ENCODE results near the gene RECK.

The RECK gene

DNA sequence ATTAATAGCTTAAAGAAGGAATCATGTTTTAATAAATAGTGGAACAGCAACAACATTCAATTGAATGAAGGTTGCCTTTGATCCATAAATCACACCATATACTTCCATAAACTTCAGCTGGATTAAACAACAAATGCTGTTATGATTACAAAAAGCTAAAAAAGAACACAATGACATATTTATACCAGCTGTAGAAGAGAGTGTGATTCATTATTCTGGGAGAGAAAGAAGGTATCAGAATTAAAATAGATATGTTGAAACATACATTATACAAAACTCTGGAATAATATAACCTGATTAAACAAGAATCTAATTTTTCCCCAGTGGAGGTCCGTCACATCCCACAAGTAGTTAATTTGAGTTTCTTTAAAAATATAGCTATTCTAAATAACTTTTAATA lies 7.5 kb upstream of the RECK start:
- DNase-seq (ENCODE audit: low read depth in 2 of 2): no peak

GRCh38 chr9:36029765-36030528 lies 6.8 kb upstream of the RECK start:
- no peak for DNase-seq (ENCODE audit: low read depth in 2 of 2)

DNA sequence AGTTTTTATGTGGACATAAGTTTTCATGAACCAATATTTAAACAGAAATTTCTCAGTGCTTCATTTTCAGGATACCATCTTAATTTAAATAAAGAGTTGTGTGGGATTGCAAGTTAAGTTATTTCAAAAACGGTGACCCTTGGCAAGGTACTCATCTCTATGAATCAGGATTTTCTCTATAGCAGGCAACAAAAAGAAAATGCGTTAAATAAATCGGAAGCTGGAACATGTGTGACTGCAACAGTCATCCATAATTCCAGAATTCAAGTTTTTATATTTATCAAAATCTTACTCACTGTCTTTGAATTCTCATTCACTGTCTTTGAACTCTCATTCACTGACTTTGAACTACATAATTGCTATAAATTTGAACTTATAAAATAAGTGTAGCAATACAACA lies 5.8 kb upstream of the RECK start:
- DNase-seq (ENCODE audit: low read depth in 2 of 2): no peak

GRCh38 chr9:36031774-36032555 lies 4.7 kb upstream of the RECK start:
- DNase-seq (ENCODE audit: low read depth in 2 of 2): no peak

DNA sequence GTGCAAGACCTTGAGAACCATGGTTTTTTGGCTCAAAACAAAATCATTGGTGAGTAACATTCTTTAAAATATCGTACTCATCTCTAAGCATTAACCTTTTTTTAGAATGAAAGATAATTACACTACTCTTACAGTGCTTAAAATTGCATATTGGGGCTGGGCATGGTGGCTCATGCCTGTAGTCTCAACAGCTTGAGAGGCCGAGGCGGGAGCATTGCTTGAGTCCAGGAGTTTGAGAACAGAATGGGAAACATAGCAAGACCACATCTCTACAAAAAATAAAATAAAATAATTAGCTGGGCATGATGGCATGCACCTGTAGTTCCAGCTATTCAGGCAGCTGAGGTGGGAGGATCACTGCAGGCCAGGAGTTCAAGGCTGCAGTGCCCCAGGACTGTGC lies 2.9 kb upstream of the RECK start:
- DNase-seq (ENCODE audit: low read depth in 2 of 2): no peak

- DNase-seq (ENCODE audit: low read depth in 2 of 2): no peak
These were observed 2.5 kb upstream of the RECK start for GRCh38 chr9:36034234-36034633.

DNA sequence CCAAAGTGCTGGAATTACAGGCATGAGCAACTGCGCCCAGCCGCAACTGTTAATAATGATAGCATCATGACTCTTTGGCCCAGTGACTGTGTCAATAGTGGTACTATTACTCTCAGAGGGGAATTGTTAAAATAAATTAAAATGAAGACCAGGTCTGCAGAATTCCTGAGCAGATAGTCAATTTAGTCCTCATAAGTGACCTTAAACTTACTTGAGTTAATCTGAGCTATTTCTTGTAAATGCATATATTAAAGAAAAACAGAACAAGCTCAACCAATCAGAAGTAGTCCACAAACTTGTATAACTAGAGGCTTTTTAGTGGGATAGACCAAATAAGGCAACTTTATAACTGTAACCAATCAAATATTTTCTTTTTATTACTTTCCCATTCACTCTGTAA lies 1.7 kb upstream of the RECK start:
- DNase-seq (ENCODE audit: low read depth in 2 of 2): no peak

DNA sequence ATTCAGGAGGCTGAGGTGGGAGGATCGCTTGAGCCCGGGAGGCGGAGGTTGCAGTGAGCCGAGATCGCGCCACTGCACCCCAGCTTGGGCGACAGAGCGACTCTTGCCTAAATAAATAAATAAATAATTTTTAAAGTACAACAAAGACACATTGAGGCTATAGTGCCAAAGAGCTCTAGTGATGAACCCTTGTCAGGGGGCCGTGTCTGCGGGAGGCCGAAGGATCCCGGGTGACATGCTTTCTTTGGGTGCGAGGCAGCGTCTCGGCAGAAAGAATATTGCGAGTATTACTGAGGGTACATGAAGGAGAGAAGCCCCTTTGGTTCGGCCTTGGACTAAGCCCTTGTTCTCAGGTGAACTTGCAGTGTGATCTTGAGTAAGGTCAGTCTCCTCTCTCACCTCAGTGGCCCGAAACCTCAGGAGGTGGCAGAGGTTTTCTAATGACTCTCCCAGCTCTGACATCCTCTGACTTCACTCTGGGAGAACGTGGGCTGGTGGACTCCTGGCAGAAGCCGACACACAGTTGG lies 397 bp upstream of the RECK start:
- DNase-seq (ENCODE audit: low read depth in 2 of 2): no peak

DNA sequence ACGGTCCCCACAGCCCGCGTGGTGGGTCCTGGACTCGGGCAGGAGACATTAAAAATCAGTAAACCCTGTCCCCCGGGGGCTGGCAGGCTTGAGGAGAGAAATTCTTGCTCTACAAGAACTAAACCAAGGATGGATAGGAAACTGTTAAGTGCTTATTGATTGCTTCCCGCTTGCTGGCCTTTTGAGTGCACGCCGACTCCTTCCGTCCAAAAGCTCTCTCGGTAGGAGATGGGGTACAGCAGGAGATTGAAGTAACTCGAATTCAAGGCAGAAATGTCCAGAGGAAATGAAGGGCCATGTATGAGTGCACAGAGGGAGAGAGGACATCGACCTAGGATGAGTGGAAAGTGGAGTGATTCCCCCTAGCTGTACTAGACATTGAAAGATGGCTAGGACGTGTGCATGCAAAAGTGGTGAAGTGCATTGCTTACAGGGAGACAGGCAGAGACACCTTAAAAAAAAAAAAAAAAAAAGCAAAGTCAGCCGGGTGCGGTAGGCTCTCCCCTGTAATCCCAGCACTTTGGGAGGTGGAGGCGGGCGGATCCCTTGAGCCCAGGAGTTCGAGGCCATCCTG lies 923 bp downstream of the RECK start:
- no peak for DNase-seq (ENCODE audit: low read depth in 2 of 2)

- no peak for DNase-seq (ENCODE audit: low read depth in 2 of 2)
These were observed 2.4 kb downstream of the RECK start for GRCh38 chr9:36039121-36039520.

DNA sequence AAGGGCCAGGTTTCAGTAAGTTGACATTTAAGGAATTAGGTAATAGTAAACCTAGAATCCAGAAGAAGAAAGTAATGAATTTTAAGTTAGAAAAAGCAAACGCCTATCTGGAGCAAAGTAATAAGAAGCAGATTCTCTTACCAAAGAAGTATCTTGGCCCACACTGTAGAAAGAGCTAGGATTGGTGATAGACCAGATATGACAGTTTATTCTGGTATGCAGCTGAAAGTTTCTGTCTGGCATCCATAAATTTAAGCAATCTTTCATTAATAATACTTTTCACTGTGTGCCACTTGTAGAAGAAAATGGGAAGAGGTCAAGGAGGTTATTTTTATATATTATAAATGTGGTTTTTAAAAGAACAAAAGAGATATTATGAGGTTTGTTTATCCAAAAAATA lies 3.0 kb downstream of the RECK start:
- no peak for DNase-seq (ENCODE audit: low read depth in 2 of 2)

GRCh38 chr9:36040271-36040925 lies 3.7 kb downstream of the RECK start:
- no peak for DNase-seq (ENCODE audit: low read depth in 2 of 2)

DNA sequence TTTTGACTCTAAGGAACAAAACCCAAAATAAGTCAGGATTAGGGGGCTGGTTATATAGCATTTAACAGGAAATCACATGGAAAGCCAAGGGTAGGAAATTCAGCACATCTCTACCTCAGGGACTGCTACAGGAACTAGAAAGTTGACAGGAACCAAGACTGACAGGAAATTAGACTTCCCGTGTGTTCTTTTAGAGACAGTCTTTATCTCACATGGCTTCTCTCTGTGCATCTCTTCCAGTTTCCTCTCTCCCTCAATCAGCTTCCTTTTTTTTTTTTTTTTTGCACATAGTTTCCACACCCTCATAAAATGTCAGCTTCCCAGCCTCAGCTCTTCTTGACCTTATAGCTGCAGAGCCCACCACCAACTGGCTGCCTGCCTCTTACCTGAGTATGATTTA lies 4.8 kb downstream of the RECK start:
- DNase-seq (ENCODE audit: low read depth in 2 of 2): no peak

DNA sequence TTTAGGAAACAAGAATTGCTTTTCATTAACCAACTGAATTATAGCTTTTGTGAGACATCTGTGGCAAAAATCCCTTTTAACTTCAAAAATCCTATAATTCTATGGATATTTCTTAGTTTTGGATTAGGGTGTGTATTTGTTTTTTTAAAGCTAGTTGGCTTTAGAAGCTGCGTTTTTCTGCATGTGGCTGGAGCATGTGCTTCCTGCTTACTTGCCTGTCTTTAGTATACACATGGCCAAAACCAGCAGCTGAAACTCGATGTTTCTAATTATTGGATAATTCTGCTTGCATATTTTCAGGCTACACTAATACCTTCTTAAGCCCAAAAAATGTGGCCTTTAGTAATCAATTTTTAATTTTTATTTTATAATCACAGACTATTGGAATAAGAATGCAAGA lies 8.9 kb downstream of the RECK start:
- no peak for DNase-seq (ENCODE audit: low read depth in 2 of 2)

DNA sequence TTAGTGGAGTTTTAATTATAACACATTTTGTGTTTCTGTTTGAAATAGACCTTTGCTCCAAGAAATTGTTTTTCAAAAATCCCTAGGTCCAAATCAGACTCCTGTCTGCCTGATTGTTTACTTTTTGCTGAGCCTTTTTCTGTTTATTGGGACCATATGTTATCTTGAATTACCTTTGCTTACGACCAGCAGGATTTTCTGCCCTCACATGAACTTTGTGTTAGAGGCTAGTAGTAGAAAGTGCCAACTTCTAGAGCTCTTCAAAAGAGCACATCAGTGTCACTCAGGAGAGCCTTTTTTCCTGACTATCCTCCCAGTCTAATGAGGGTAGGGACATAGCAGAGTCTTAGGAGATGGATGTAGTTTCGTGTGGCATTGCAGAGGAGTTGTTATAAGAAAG lies 10.2 kb downstream of the RECK start:
- DNase-seq (ENCODE audit: low read depth in 2 of 2): no peak

- DNase-seq (ENCODE audit: low read depth in 2 of 2): no peak
These were observed 12.7 kb downstream of the RECK start for GRCh38 chr9:36049408-36049807.

DNA sequence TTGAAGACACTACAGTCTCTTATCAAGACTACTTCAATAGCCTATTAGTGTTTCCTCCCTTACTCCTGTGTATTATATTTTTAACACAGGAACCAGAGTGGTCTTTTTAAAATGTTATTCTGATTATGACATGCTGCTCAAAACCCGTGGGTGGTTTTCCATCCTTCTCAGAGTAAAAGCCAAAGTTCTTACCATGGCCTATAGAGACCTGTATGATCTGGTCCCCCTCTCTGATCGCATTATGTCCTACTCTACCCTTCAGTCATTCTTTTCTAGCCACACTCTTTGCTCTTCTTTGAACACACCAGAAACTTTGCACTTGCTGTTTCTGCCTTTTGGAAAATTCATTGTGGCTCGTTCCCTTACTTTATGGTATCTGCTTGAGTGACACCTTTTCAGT lies 13.8 kb downstream of the RECK start:
- DNase-seq (ENCODE audit: low read depth in 2 of 2): no peak

DNA sequence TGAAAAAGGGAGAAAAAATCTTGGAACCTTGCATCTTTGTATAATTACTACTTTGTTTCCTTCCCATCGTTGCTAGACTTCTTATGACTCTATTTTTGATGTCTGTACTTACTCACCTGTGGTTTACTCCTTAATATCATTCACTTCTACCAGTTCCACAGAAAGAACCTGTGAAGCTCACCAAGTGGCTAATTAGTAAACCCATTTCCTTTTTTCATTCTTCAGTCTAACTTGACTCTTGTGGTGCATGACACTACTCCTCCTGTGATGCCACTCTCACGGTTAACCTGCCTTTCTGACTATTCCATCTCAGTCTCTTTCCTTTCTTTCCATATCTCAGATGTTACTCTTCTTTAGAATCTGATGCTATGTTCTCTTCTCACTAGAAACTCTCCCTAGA lies 14.6 kb downstream of the RECK start:
- DNase-seq (ENCODE audit: low read depth in 2 of 2): no peak

- no peak for DNase-seq (ENCODE audit: low read depth in 2 of 2)
These were observed 17.3 kb downstream of the RECK start for GRCh38 chr9:36053971-36054370.

- no peak for DNase-seq (ENCODE audit: low read depth in 2 of 2)
These were observed 20.2 kb downstream of the RECK start for GRCh38 chr9:36056896-36057295.

DNA sequence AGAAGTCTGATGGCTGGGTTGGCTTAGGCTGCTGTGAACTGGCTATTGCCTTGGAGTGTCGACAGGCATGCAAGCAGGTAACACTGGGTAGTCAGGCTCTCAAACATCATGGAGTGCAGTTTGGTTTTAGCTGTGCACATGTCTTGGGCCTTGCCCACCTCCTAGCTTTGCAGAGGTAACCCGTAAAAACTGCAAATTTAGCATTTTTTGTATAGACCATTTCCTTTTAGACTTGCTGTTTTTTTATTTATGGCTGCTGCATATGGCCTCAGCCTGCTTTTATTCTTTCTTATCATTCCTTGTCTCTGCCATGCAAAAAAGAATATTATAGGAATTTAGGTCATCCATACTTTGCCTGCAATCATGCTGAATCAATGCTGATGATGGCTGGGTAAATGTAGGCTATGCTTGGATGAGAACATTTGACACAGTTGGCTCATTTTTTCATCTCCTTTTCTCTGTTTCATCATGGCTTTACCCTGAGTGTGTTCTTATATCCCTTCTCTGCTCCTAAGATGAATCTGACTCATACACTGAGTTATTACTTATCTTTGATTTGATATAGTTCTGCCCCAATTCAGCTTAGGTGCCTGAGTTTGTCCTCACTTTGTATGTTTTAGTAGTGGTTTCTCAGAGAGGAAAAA lies 27.2 kb downstream of the RECK start:
- no peak for DNase-seq (ENCODE audit: low read depth in 2 of 2)

Measured in stimulated activated CD8-positive, alpha-beta memory T cell treated with anti-CD3 and anti-CD28 coated beads, Interleukin-7, amount 100 ng/mL, for 1 hour (primary cell).